ENCODE data around the gene NT5C2. TPM values are rescaled to one million over a fixed set of nuclear protein-coding genes. Genes with fewer than 3 reads are reported as not detected.

The NT5C2 gene
- total and polyA plus RNA-seq, 7 donors = 37.7 to 61.5 (median 49.2) TPM

DNA sequence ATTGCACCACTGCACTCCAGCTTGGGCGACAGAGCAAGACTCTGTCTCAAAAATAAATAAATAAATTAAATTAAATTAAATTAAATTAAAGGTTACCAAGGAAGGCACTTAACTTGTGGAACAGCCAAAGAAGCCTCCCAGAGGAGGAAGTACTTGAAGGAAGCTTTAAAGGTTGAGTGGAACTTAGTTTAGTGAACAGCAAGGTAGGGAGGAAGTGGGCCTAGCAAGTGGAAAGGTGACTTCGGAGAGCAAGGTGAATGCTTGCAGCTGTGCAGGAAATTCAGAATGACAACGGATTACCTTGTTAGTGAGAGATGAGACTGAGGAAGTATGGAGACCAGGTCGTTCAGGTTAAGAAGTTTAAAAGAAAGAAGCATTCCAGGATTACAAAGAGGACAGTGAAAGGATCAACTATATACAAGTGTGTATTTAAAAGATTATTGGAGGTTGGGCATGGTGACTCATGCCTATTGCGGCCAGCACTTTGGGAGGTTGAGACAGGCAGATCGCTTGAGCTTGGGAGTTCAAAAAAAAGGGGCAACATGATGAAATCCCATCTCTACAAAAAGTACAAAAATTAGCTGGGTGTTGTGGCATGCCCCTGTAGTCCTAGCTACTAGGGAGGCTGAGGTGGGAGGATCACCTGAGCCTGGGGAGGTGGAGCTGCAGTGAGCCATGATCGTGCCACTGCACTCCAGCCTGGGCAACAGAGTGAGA lies 39.9 kb upstream of the NT5C2 start:
- intact Hi-C loops (cut with DNase I) = no loop called here

DNA sequence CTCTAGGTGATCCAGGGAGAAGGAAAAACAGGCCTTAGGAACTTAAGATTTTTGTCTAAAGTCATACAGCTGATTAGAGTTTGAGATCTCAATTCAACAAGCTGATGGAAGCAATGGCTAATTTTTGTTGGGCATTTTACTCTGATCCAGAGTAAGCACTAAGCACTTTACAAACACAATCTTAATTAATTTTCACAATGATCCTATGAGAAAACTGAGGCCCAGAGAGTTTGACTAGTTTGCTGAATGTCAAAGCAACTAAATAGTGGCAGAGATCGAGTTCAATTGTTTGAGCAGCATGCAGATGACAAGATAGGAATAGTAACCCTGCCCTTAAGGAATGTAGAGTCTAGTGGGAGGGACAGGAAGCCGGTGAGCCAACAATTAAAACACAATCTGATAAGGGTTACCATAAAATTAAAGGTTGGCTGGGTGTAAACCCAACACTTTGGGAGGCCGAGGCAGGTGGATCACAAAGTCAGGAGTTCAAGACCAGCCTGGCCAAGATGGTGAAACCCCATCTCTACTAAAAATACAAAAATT lies 39.1 kb upstream of the NT5C2 start:
- H3K4me1 ChIP-seq = peaks cover 0 to 51% (median 25%) of the 10 kb centered on the region in 4 donors
- intact Hi-C loops (cut with DNase I) = no loop called here
- no peak for TF ChIP-seq POLR2A (IDR thresholded peaks at IDR 0.05)
- TF ChIP-seq EP300 (IDR thresholded peaks at IDR 0.05) = no peak
- TF ChIP-seq POLR2AphosphoS5 (IDR thresholded peaks at IDR 0.05) = no peak
- TF ChIP-seq, protein P1, sequence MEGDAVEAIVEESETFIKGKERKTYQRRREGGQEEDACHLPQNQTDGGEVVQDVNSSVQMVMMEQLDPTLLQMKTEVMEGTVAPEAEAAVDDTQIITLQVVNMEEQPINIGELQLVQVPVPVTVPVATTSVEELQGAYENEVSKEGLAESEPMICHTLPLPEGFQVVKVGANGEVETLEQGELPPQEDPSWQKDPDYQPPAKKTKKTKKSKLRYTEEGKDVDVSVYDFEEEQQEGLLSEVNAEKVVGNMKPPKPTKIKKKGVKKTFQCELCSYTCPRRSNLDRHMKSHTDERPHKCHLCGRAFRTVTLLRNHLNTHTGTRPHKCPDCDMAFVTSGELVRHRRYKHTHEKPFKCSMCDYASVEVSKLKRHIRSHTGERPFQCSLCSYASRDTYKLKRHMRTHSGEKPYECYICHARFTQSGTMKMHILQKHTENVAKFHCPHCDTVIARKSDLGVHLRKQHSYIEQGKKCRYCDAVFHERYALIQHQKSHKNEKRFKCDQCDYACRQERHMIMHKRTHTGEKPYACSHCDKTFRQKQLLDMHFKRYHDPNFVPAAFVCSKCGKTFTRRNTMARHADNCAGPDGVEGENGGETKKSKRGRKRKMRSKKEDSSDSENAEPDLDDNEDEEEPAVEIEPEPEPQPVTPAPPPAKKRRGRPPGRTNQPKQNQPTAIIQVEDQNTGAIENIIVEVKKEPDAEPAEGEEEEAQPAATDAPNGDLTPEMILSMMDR (IDR thresholded peaks at IDR 0.05) = no peak
- peak overlapping the region in 2 of 4 donors; percentile 79 to 85 for H3K27ac ChIP-seq
- DNase-seq = no peak
- 24 to 70% methylated on average over 3 of the region's 3 CpGs for WGBS, 2 donors
- no peaks in the 10 kb centered on the region for H3K36me3 ChIP-seq
- H3K27me3 ChIP-seq = no peaks in the 10 kb centered on the region
- H3K4me3 ChIP-seq = no peak overlapping the region
- no peaks in the 10 kb centered on the region for H3K9me3 ChIP-seq

More for the DNA sequence above, 39.9 kb upstream of the NT5C2 start:
- Histone ChIP-seq H3K27ac (no peak overlapping the region), H3K9me3 (no peaks in the 10 kb centered on the region), H3K4me1 (peaks cover 0 to 47% (median 23%) of the 10 kb centered on the region in 4 donors), H3K27me3 (no peaks in the 10 kb centered on the region), H3K4me3 (no peak overlapping the region), H3K36me3 (no peaks in the 10 kb centered on the region)
- 70 to 74% methylated on average over 7 of the region's 7 CpGs for whole genome bisulfite sequencing, 2 donors
- TF ChIP-seq EP300 (IDR thresholded peaks at IDR 0.05) (no peak), POLR2A (IDR thresholded peaks at IDR 0.05) (no peak)
- TF ChIP-seq, protein P1 (IDR thresholded peaks at IDR 0.05) = no peak
- DNase-seq = no peak

DNA sequence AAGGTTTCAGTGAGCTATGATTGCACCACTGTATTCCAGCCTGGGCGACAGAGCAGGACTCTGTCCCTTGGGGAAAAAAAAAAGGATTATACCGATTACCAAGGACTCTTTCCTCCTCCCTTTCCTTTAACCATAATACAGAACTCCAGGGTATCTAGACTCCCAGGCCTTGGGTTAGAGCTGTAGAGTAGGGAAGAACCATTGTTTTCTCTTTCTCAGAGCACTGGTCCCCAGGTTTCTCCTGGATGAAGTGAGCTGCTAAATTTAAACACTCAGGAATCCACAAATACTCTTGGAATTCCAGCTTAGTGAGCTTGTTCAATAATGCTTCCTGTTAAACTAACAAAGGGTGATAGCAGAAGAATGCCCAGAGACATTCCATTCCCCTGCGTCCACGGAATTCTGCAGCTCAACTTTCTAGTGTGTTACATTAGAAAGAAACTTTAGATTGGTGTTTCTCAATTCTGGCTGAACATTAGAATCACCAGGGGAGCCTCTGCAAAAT lies 38.0 kb upstream of the NT5C2 start:
- Histone ChIP-seq H3K4me1 (peaks cover 0 to 51% (median 25%) of the 10 kb centered on the region in 4 donors), H3K36me3 (no peaks in the 10 kb centered on the region), H3K27me3 (no peaks in the 10 kb centered on the region), H3K9me3 (no peaks in the 10 kb centered on the region), H3K4me3 (no peak overlapping the region), H3K27ac (peak overlapping the region in 3 of 4 donors; percentile 64 to 85 (median 79))
- TF ChIP-seq POLR2A (IDR thresholded peaks at IDR 0.05) = no peak
- no peak for TF ChIP-seq EP300 (IDR thresholded peaks at IDR 0.05)
- TF ChIP-seq, protein P1 (IDR thresholded peaks at IDR 0.05) = no peak
- no peak for TF ChIP-seq POLR2AphosphoS5 (IDR thresholded peaks at IDR 0.05)
- WGBS, 2 donors = 60 to 64% methylated on average over 4 of the region's 4 CpGs
- intact Hi-C loops (cut with DNase I) = no loop called here
- DNase-seq = no peak

GRCh38 chr10:103227416-103227815 lies 34.3 kb upstream of the NT5C2 start:
- peaks cover 4 to 11% (median 10%) of the 10 kb centered on the region in 4 donors for H3K9me3 ChIP-seq
- peaks cover 0 to 42% (median 25%) of the 10 kb centered on the region in 4 donors for H3K4me1 ChIP-seq
- DNase-seq = no peak
- no peaks in the 10 kb centered on the region for H3K27me3 ChIP-seq
- peak overlapping the region in 3 of 4 donors; percentile 45 to 79 (median 66) for H3K27ac ChIP-seq
- TF ChIP-seq POLR2AphosphoS5 (IDR thresholded peaks at IDR 0.05) (no peak), EP300 (IDR thresholded peaks at IDR 0.05) (no peak), POLR2A (IDR thresholded peaks at IDR 0.05) (no peak)
- TF ChIP-seq, protein P1 (IDR thresholded peaks at IDR 0.05) = no peak
- intact Hi-C loops (cut with DNase I) = no loop called here
- no peaks in the 10 kb centered on the region for H3K36me3 ChIP-seq
- 18 to 73% methylated on average over 1 of the region's 1 CpG for WGBS, 2 donors
- H3K4me3 ChIP-seq = no peak overlapping the region

Measured in sigmoid colon (tissue), 7 donors.